ENCODE data around the gene GABBR2.
A peak's percentile ranks its signal among the peaks of the same experiment; 100 is the strongest.

The GABBR2 gene

GRCh38 chr9:98318041-98318790, 390.5 kb downstream of the GABBR2 start:
- DNase-seq (ENCODE audit: low spot score) = no peak

DNA sequence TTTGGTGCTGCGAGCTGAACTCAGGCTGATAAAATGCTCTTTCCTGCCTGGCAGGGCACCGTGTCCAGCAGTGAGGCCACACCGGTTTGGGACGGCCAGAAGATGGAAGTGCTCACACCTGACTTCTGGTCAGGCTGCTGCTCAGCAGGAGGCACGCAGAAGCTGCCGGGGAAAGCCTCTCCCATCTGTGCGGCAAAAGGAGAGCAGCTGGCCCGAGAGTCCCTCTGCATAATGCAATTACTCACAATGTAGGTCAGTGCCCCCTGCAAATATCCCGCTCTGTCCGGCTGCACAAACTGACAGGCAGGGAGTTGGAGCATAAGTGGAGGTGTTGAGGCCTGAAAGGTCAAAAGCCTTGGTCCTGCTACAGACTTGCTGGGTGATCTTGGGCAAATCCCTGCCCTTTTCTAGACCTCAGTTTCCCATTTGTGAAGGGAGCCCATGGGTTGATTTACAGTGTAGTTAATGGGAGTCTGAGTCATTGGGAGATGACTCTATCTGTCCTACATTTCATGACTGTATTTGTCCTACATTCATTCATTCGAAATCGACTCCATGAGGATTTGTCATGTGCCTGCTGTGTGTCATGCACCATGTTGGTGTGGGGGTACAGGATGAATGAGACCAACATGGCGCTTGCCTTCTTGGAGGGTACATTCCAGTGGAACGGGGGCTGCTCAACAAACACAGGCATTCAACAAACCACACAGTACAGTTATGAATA, 391.4 kb downstream of the GABBR2 start:
- DNase-seq (ENCODE audit: low spot score) = no peak

GRCh38 chr9:98316445-98317133, 392.1 kb downstream of the GABBR2 start:
- no peak for DNase-seq (ENCODE audit: low spot score)

DNA sequence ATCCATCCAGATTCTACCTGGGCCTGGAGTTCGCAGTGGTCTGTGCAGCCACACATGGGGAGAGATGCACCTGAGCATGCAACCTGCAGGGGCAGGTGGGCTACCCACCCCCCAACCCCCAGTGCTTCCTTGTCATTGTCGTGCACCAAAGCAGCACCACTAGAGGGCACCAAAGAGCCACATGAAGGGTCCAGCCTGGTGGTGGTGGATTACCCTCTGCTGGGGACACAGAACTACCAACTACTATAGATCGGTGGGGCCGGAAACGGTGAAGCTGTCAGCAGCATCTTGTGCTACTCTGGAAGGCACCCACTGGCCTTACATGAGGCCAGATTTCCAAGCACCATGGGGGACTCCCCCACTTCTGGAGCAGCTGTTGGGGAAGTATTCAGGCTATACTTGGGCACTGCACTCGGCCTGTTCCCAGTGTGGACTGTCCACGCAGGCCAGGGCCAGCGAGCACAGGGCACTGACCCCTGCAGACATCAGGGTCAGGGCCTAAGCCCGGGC, 393.1 kb downstream of the GABBR2 start:
- DNase-seq (ENCODE audit: low spot score) = peak; percentile 95

DNA sequence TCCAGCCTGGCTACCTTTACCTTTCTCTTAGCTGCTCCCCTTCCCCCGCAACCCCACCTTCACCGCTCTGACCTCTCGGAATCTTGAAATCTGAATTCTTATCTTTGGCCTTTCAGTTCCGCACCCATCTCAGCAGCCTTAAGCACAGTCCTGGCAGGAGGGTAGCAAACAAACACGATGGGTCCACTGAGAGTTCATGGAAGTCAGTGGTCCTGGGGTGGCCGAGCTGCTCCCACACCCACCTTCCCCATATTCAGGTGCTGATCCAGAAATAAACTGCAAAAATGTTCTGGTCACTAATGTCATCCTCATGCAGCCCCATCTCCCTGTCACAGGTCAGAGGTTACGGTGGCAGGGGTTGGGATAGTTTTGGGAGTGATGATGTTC, 393.7 kb downstream of the GABBR2 start:
- no peak for DNase-seq (ENCODE audit: low spot score)

- DNase-seq (ENCODE audit: low spot score) = no peak
These were observed 394.2 kb downstream of the GABBR2 start for GRCh38 chr9:98314381-98315066.

GRCh38 chr9:98312365-98312764, 396.4 kb downstream of the GABBR2 start:
- DNase-seq (ENCODE audit: low spot score) = no peak

GRCh38 chr9:98311541-98311940, 397.2 kb downstream of the GABBR2 start:
- DNase-seq (ENCODE audit: low spot score) = no peak

- DNase-seq (ENCODE audit: low spot score) = peak; percentile 44
These were observed 397.9 kb downstream of the GABBR2 start for GRCh38 chr9:98310752-98311392.

GRCh38 chr9:98306384-98307145, 402.2 kb downstream of the GABBR2 start:
- no peak for DNase-seq (ENCODE audit: low spot score)

- no peak for DNase-seq (ENCODE audit: low spot score)
These were observed 404.4 kb downstream of the GABBR2 start for GRCh38 chr9:98304381-98304780.

DNA sequence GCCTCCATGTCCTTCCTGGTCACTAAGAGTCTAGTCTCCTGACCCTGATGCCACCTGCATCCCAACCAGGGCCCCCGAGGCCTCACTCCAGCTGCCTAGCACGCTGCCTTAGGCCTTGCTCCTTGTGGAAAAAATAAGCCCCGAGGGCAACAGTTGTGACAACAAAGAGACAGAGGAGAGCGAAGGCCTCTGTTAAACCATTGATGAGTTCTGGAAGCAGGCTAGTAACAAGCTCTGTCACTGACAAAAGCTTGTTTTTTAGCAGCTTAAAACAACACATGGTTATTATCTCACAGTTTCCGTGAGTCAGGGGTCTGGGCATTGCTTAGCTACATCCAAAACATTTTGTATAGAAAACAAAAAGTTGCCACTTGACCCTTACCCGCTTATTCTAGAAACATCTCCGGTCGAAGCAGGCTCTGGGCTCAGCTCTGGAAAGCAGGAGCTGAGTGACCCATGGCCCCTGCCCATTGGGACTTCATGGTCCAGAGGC, 405.1 kb downstream of the GABBR2 start:
- DNase-seq (ENCODE audit: low spot score) = no peak

- no peak for DNase-seq (ENCODE audit: low spot score)
These were observed 405.6 kb downstream of the GABBR2 start for GRCh38 chr9:98302938-98303632.

- DNase-seq (ENCODE audit: low spot score) = no peak
These were observed 406.6 kb downstream of the GABBR2 start for GRCh38 chr9:98302150-98302549.

GRCh38 chr9:98300611-98301010, 408.1 kb downstream of the GABBR2 start:
- DNase-seq (ENCODE audit: low spot score) = no peak

DNA sequence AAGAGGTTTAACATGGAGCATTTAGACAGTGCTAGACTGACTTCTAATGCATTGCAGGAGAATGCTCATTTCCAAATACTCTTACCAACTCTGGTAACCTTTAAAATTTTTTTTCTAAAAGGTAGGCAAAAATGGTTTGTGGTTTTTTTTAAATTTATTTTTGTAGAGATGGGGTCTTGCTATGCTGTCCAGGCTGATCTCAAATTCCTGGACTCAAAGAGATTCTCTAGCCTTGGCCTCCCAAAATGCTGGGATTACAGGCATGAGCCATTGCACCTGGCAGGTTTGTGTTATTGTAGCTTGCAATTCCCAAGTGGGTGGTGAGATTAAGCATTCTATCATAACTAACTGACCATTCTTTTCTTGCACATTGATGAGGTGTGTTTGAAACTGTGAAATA, 410.3 kb downstream of the GABBR2 start:
- no peak for DNase-seq (ENCODE audit: low spot score)

GRCh38 chr9:98295824-98296223, 412.9 kb downstream of the GABBR2 start:
- DNase-seq (ENCODE audit: low spot score) = no peak

DNA sequence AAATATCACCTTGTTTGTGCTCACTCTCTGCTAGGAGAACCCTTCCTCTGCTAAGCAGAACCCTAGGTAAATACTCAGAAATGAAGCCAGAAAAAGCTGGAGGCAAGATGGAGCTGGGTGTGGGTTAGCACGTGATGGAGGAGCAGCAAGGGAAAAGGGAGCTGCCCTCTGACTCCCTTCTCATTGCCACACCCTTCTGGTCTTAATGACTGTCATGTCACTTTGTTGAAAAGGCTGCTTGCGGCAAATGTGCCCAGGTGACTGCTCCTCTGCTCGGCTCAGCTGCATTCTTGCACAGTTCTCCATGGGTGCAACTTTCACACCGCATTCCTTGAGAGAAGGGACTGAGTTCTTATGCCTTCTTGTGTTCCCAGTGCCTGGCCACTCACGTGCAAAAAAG, 416.9 kb downstream of the GABBR2 start:
- DNase-seq (ENCODE audit: low spot score) = no peak

DNA sequence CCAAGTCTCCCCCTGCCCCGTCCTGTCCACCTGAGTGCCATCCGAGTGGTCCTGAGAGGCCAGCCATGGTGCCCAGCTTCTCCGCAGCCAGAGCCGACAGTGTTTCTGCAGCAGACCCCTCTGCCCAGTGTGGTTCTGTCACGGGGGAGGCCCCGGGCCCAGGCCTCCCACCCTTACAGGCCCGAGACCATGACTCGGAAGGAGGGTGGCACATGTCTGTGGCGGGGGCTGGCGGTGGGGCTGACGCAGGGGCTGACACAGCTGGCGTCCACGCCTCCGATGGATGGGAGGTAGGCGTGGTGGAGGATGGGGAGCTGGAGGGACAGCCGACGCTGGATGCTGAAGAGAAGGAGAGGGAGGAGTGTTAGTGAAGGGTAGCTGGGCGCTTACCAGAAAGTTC, 418.3 kb downstream of the GABBR2 start:
- DNase-seq (ENCODE audit: low spot score) = no peak

- DNase-seq (ENCODE audit: low spot score) = no peak
These were observed 419.0 kb downstream of the GABBR2 start for GRCh38 chr9:98289614-98290201.

Data from hepatic stellate cell (primary cell).